HFFc6 (cell line): Measurements from ENCODE around the gene IFITM5. TPM values are rescaled to one million over a fixed set of nuclear protein-coding genes. Genes with fewer than 3 reads are reported as not detected.

Source experiments
- DNase-seq: peaks from one replicate; pipeline ENCODE4 v3.0.0-alpha.2; 2018
- H3K27ac Mint-ChIP-seq: 2 replicates; pipeline ENCODE4 v1.8.0; 2020; ENCODE audit warnings: mild to moderate bottlenecking, mixed read lengths
- H3K27me3 Mint-ChIP-seq: 2 replicates; pipeline ENCODE4 v1.8.0; 2021; ENCODE audit warnings: mild to moderate bottlenecking, moderate library complexity, mixed read lengths; ENCODE audit not compliant: insufficient read depth
- H3K36me3 Mint-ChIP-seq: 2 replicates; pipeline ENCODE4 v1.8.0; 2021; ENCODE audit warnings: low read depth, mixed read lengths
- H3K4me1 Mint-ChIP-seq: 2 replicates; pipeline ENCODE4 v1.8.0; 2020; ENCODE audit warnings: low read depth, mixed read lengths
- H3K4me3 Mint-ChIP-seq: 2 replicates; pipeline ENCODE4 v1.8.0; 2020; ENCODE audit warnings: mild to moderate bottlenecking, moderate library complexity, mixed read lengths
- H3K9me3 Mint-ChIP-seq: 2 replicates; pipeline ENCODE4 v1.8.0; 2020; ENCODE audit warnings: mild to moderate bottlenecking, mixed read lengths
- total RNA-seq, 6 experiments: library from RNA; stranded (reverse); fragmentation: NEBNext Ultra II Directional; extraction: Animal tissue kit (Norgen Biotek cat#: 25700); gene quantifications; 2 replicates in 1 of 6; 3 replicates in 5 of 6; pipeline ENCODE4 v1.2.3, GENCODE V29; 2021
- TF ChIP-seq, protein P1 (sequence below): fragments of 200-600 bp; sonication (generic); IDR thresholded peaks from 2 replicates; pipeline ENCODE4 v1.5.0; 2021; ENCODE audit warnings: antibody characterized with exemption, mild to moderate bottlenecking

Gene IFITM5
- total RNA-seq, 6 experiments from 2014 or later: not detected

- TF ChIP-seq, protein P1, sequence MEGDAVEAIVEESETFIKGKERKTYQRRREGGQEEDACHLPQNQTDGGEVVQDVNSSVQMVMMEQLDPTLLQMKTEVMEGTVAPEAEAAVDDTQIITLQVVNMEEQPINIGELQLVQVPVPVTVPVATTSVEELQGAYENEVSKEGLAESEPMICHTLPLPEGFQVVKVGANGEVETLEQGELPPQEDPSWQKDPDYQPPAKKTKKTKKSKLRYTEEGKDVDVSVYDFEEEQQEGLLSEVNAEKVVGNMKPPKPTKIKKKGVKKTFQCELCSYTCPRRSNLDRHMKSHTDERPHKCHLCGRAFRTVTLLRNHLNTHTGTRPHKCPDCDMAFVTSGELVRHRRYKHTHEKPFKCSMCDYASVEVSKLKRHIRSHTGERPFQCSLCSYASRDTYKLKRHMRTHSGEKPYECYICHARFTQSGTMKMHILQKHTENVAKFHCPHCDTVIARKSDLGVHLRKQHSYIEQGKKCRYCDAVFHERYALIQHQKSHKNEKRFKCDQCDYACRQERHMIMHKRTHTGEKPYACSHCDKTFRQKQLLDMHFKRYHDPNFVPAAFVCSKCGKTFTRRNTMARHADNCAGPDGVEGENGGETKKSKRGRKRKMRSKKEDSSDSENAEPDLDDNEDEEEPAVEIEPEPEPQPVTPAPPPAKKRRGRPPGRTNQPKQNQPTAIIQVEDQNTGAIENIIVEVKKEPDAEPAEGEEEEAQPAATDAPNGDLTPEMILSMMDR: no peak
- Mint-ChIP-seq H3K4me1 (no peaks in the 10 kb centered on the region), H3K27ac (no peak overlapping the region), H3K4me3 (no peak overlapping the region), H3K27me3 (peaks cover 37% of the 10 kb centered on the region), H3K36me3 (no peaks in the 10 kb centered on the region), H3K9me3 (peaks cover 8% of the 10 kb centered on the region; the same call in 1 of the 2 replicates)
- DNase-seq: no peak
These were observed 18.4 kb downstream of the IFITM5 start for GRCh38 chr11:280706-281485.

DNA sequence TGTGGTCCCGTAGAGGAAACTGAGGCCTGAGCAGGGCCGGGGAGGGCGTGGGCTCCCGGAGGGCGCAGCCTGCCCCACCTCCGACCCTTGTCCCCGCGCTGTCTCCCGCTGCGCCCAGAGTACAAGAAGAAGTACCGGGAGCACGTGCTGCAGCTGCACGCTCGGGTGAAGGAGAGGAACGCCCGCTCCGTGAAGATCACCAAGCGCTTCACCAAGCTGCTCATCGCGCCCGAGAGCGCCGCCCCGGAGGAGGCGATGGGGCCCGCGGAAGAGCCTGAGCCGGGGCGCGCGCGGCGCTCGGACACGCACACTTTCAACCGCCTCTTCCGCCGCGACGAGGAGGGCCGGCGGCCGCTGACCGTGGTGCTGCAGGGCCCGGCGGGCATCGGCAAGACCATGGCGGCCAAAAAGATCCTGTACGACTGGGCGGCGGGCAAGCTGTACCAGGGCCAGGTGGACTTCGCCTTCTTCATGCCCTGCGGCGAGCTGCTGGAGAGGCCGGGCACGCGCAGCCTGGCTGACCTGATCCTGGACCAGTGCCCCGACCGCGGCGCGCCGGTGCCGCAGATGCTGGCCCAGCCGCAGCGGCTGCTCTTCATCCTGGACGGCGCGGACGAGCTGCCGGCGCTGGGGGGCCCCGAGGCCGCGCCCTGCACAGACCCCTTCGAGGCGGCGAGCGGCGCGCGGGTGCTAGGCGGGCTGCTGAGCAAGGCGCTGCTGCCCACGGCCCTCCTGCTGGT is 19.2 kb downstream of the IFITM5 start:
- no peak overlapping the region for H3K27ac Mint-ChIP-seq
- TF ChIP-seq, protein P1: no peak
- H3K9me3 Mint-ChIP-seq: peaks cover 8% of the 10 kb centered on the region; the same call in 1 of the 2 replicates
- H3K4me1 Mint-ChIP-seq: no peaks in the 10 kb centered on the region
- peaks cover 37% of the 10 kb centered on the region for H3K27me3 Mint-ChIP-seq
- H3K36me3 Mint-ChIP-seq: no peaks in the 10 kb centered on the region
- DNase-seq: no peak
- no peak overlapping the region for H3K4me3 Mint-ChIP-seq

DNA sequence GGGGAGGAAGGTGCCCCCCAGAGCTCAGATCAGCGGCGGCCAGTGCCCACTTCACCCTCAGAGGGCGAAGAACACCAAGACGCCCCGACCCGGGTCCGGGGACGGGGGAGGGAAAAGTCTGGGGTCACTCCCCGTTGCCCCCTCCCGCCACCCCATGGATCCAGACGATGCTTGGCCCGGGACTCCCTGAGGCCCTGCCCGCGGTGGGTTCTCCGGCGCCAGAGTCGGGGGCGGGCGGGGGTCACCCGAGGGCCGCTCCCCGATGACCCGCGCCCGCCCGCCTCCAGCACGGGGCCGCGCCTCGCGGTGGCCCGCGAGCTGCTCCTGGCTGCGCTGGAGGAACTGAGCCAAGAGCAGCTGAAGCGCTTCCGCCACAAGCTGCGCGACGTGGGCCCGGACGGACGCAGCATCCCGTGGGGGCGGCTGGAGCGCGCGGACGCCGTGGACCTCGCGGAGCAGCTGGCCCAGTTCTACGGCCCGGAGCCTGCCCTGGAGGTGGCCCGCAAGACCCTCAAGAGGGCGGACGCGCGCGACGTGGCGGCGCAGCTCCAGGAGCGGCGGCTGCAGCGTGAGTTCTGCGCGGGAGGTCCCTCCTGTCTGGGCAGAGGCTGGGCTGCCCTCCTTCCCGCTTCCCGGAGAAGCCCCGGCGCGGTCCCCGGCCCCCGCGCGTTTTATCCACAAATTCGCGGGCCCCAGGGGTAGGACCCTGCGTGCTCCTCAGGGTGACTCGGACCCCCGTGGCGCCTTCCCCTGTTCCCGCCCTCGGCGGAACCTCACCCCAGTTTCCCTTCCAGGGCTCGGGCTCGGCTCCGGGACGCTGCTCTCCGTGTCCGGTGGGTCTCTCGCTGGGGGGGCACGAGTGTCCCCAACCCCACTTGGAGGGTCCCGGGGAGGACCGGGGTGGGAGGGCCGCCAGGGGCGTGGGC is 20.0 kb downstream of the IFITM5 start:
- DNase-seq: no peak
- Mint-ChIP-seq H3K27ac (no peak overlapping the region), H3K36me3 (no peaks in the 10 kb centered on the region), H3K4me3 (no peak overlapping the region), H3K9me3 (peaks cover 8% of the 10 kb centered on the region; the same call in 1 of the 2 replicates), H3K27me3 (peaks cover 37% of the 10 kb centered on the region), H3K4me1 (no peaks in the 10 kb centered on the region)
- TF ChIP-seq, protein P1: no peak

- Mint-ChIP-seq H3K36me3 (no peaks in the 10 kb centered on the region), H3K27me3 (peaks cover 41% of the 10 kb centered on the region), H3K4me3 (no peak within 1 kb of the TSS), H3K4me1 (no peaks in the 10 kb centered on the region), H3K27ac (no peak within 1 kb of the TSS), H3K9me3 (peaks cover 8% of the 10 kb centered on the region; the same call in 1 of the 2 replicates)
- TF ChIP-seq, protein P1: no peak
- DNase-seq: no peak
These were observed 21.1 kb downstream of the IFITM5 start, which contains the start of gene NLRP6 for GRCh38 chr11:278001-278951. Gene NLRP6, plus strand, starts transcription at chr11:278407. Its CDS starts 163 bp downstream, at chr11:278570.
